Measurements from ENCODE around the gene PLAGL2. TPM values are rescaled to one million over a fixed set of nuclear protein-coding genes. Genes with fewer than 3 reads are reported as not detected.

Gene PLAGL2
- total and polyA plus RNA-seq, 3 experiments from 2014 or later = 4.4 to 121 (median 120) TPM

DNA sequence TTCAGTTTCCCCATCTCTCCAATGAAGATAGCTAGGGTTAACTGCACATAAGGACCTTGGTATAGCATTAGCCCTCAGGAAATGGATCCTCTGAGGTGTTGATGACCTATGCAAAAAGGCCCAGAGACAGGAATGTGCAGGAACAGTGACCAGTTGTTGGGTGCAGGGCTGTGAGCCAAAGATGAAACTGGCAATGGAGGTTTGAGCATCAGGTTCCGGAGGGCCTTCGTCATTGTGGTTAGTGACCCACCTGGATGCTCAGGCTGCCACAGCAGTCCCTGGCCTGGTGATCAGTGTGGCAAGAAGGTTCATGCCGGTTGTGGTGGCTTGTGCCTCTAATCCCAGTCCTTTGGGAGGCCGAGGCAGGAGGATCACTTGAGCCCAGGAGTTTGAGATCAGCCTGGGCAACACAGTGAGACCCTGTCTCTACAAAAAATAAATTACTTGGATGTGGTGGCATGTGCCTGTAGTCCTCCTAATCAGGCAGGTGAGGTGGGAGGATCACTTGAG, 54.3 kb downstream of the PLAGL2 start:
- ChIA-PET POLR2A (no interaction called here), CTCF (no interaction called here)
- Mint-ChIP-seq H3K4me3 (no peak overlapping the region), H3K27ac (no peak overlapping the region), H3K4me1 (no peaks in the 10 kb centered on the region), H3K9me3 (no peaks in the 10 kb centered on the region), H3K36me3 (peaks cover 0 to 76% (median 14%) of the 10 kb centered on the region in 3 donors), H3K27me3 (no peaks in the 10 kb centered on the region)
- Histone ChIP-seq H3K9me3 (ENCODE audit: low read length) (no peaks in the 10 kb centered on the region), H3K4me1 (ENCODE audit: insufficient read depth, low read length) (no peaks in the 10 kb centered on the region), H3K27me3 (ENCODE audit: insufficient read depth, low read length, poor library complexity, severe bottlenecking) (no peaks in the 10 kb centered on the region), H3K27ac (ENCODE audit: low read depth, low read length) (no peak overlapping the region), H3K36me3 (ENCODE audit: insufficient read depth, low read length) (peaks cover 36% of the 10 kb centered on the region), H3K4me3 (ENCODE audit: low read length) (no peak overlapping the region)
- no peak for DNase-seq

DNA sequence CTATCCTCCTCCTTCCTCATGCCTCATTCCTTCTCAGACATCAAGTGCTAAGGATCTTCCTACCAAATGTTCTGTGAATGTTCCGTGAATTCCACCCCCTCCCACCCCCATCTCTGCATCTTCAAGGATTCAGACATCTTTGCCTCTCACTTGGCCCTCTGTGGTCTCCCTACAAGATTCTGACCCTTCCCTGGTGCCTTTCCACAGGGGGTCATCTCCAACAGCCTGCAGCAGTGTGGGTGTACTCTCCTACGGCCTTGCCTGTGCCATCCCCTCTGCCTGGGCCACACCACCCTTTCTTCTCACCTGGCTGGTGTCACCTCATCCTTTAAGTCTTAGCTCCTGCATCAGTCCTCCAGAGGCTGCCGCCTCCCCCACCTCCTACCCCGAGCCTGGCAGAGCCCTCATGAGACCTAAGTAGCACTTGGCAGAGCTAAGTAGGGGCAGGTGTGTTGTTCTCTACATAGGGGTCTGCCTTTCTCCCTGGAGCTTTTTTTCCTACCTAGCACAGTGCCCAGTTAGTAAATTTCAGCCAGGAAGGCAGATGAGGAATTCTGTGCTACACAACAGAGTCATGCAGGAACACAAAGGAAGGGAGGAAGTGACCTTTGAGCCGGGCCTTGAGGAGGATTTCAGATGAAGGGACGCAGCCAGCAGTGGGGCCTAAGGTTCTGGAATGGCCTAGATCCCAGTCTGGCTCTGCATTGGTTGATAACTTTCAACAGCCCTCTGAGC, 55.0 kb downstream of the PLAGL2 start:
- peak in 1 of 5 donors; percentile 15 for DNase-seq
- Histone ChIP-seq H3K4me3 (ENCODE audit: low read length) (no peak overlapping the region), H3K27me3 (ENCODE audit: insufficient read depth, low read length, poor library complexity, severe bottlenecking) (no peaks in the 10 kb centered on the region), H3K9me3 (ENCODE audit: low read length) (no peaks in the 10 kb centered on the region), H3K36me3 (ENCODE audit: insufficient read depth, low read length) (peaks cover 30% of the 10 kb centered on the region), H3K4me1 (ENCODE audit: insufficient read depth, low read length) (no peaks in the 10 kb centered on the region), H3K27ac (ENCODE audit: low read depth, low read length) (no peak overlapping the region)
- peak overlapping the region in 3 of 8 donors; percentile 43 to 78 (median 51) for H3K27ac Mint-ChIP-seq
- peaks cover 0 to 74% (median 14%) of the 10 kb centered on the region in 3 donors for H3K36me3 Mint-ChIP-seq
- H3K27me3 Mint-ChIP-seq = no peaks in the 10 kb centered on the region
- ChIA-PET CTCF (no interaction called here), POLR2A (no interaction called here)
- H3K4me3 Mint-ChIP-seq = no peak overlapping the region
- no peaks in the 10 kb centered on the region for H3K9me3 Mint-ChIP-seq
- H3K4me1 Mint-ChIP-seq = no peaks in the 10 kb centered on the region

DNA sequence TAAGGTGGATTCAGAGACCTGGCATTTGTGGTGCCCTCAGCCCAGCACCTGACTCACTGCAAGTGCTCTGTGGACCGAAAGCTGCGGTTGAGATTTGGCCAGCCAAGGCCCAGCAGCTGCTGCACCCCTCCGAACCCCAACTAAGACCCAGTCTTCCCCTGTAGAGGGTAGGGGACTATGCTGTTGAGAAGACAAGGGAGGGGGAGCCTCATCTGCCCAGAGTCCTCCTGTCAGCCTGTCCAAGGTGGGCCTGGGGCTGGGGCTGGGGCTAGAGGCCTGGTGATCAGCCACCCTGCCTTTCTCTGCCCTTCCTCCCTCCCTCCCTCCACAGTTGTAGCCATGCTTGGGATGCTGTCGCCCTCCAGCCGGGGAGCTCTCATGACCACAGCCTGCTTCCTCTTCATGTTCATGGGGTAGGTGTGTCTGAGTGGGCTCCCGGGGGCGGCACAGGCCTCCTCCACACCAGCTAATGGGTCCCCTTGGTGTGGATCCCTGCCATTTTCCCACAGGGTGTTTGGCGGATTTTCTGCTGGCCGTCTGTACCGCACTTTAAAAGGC, 57.2 kb downstream of the PLAGL2 start:
- Mint-ChIP-seq H3K9me3 (no peaks in the 10 kb centered on the region), H3K27me3 (no peaks in the 10 kb centered on the region), H3K4me1 (no peaks in the 10 kb centered on the region), H3K27ac (peak overlapping the region in 2 of 8 donors; percentile 2 to 60), H3K36me3 (peaks cover 9 to 82% (median 21%) of the 10 kb centered on the region in 3 donors), H3K4me3 (no peak overlapping the region)
- no peak for DNase-seq
- H3K4me3 ChIP-seq (ENCODE audit: low read length) = no peak overlapping the region
- no peak overlapping the region for H3K27ac ChIP-seq (ENCODE audit: low read depth, low read length)
- H3K27me3 ChIP-seq (ENCODE audit: insufficient read depth, low read length, poor library complexity, severe bottlenecking) = no peaks in the 10 kb centered on the region
- POLR2A ChIA-PET = no interaction called here
- H3K4me1 ChIP-seq (ENCODE audit: insufficient read depth, low read length) = no peaks in the 10 kb centered on the region
- peaks cover 47% of the 10 kb centered on the region for H3K36me3 ChIP-seq (ENCODE audit: insufficient read depth, low read length)
- CTCF ChIA-PET = no interaction called here
- no peaks in the 10 kb centered on the region for H3K9me3 ChIP-seq (ENCODE audit: low read length)

DNA sequence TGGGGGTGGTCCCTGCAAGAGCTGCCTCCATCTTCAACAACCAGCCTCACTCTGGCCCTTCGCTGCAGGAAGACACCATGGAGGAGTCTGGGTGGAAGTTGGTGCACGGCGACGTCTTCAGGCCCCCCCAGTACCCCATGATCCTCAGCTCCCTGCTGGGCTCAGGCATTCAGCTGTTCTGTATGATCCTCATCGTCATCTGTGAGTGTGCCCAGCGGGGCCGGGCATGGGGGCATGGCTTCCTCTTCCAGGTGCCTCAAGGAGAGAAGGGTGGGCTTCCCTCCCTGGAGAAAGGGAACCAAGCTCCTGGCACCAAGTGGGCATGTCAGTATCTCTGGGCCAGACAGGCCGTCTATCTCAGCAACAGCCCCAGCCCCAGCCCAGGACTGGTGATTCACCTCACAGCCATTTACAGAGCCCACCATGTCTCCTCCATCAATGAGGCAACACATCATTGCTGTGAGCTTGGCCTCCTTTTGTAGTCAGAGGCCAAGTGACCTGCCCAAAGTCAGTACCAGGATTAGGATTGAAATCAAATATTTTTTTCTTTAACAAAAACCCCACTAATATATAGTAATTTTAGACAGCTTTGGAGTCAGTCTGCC, 57.9 kb downstream of the PLAGL2 start:
- POLR2A ChIA-PET = no interaction called here
- Histone ChIP-seq H3K4me3 (ENCODE audit: low read length) (no peak overlapping the region), H3K27me3 (ENCODE audit: insufficient read depth, low read length, poor library complexity, severe bottlenecking) (no peaks in the 10 kb centered on the region), H3K4me1 (ENCODE audit: insufficient read depth, low read length) (no peaks in the 10 kb centered on the region), H3K36me3 (ENCODE audit: insufficient read depth, low read length) (peaks cover 53% of the 10 kb centered on the region), H3K27ac (ENCODE audit: low read depth, low read length) (no peak overlapping the region), H3K9me3 (ENCODE audit: low read length) (no peaks in the 10 kb centered on the region)
- no peak for DNase-seq
- no peaks in the 10 kb centered on the region for H3K9me3 Mint-ChIP-seq
- CTCF ChIA-PET = no interaction called here
- H3K36me3 Mint-ChIP-seq = peaks cover 11 to 81% (median 22%) of the 10 kb centered on the region in 3 donors
- H3K27ac Mint-ChIP-seq = peak overlapping the region in 1 of 8 donors; percentile 12
- H3K27me3 Mint-ChIP-seq = no peaks in the 10 kb centered on the region
- no peaks in the 10 kb centered on the region for H3K4me1 Mint-ChIP-seq
- no peak overlapping the region for H3K4me3 Mint-ChIP-seq

DNA sequence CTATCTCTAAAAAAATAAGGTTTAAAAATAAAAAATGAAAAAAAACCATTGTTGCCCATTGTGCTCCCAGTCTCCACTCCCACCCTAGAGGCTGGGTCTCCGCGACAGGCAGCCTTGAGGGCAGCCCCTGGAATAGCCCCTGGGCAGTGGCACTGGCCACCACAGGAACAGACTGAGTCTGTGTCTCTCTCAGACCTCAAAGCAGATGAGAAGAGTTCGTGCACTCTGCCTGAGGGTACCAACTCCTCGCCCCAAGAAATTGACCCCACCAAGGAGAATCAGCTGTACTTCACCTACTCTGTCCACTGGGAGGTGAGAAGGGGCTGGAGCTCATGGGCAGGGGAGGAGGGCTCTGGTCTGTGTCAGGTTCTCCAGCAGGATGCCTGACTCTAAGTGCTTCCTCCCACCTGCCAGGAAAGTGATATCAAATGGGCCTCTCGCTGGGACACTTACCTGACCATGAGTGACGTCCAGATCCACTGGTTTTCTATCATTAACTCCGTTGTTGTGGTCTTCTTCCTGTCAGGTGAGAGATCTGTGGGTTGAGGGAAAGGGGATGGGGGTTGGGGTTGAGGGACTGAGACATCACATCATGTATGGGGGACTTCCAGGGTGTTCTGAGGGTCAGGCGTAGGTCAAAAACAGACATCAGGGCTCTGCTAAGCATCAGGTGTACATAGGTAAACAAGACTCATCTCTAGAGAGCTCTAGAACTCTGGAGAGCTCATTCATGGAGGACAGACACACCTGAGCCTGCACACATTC, 62.5 kb downstream of the PLAGL2 start:
- peak overlapping the region in 3 of 8 donors; percentile 14 to 83 (median 51) for H3K27ac Mint-ChIP-seq
- Histone ChIP-seq H3K9me3 (ENCODE audit: low read length) (no peaks in the 10 kb centered on the region), H3K4me1 (ENCODE audit: insufficient read depth, low read length) (no peaks in the 10 kb centered on the region), H3K36me3 (ENCODE audit: insufficient read depth, low read length) (peaks cover 66% of the 10 kb centered on the region), H3K4me3 (ENCODE audit: low read length) (no peak overlapping the region), H3K27me3 (ENCODE audit: insufficient read depth, low read length, poor library complexity, severe bottlenecking) (no peaks in the 10 kb centered on the region), H3K27ac (ENCODE audit: low read depth, low read length) (no peak overlapping the region)
- no peaks in the 10 kb centered on the region for H3K27me3 Mint-ChIP-seq
- no peaks in the 10 kb centered on the region for H3K4me1 Mint-ChIP-seq
- ChIA-PET CTCF (no interaction called here), POLR2A (no interaction called here)
- no peaks in the 10 kb centered on the region for H3K9me3 Mint-ChIP-seq
- DNase-seq = no peak
- H3K36me3 Mint-ChIP-seq = peaks cover 16 to 88% (median 35%) of the 10 kb centered on the region in 3 donors
- H3K4me3 Mint-ChIP-seq = no peak overlapping the region

DNA sequence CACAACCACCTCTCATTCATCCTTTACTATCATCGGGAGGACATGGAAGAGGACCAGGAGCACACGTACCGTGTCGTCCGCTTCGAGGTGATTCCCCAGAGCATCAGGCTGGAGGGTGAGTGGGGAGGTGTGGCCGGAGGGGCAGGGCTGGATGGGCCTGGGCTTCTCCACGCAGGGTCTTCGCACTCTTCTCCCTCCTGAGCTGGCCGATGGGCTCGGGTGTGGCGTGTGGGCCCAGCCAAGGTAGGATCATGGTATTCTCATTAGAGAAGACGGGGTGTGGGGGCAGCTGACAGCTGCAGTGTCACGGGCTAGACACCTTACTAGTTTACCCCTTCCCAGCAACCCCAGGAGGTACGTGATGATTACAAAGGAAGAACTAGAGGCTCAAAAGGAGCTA, 64.6 kb downstream of the PLAGL2 start:
- DNase-seq = no peak
- Mint-ChIP-seq H3K4me3 (no peak overlapping the region), H3K4me1 (peaks cover 0 to 5% (median 2%) of the 10 kb centered on the region in 3 donors), H3K27me3 (no peaks in the 10 kb centered on the region), H3K9me3 (no peaks in the 10 kb centered on the region), H3K36me3 (peaks cover 21 to 89% (median 44%) of the 10 kb centered on the region in 3 donors), H3K27ac (peak overlapping the region in 1 of 8 donors; percentile 83)
- peaks cover 74% of the 10 kb centered on the region for H3K36me3 ChIP-seq (ENCODE audit: insufficient read depth, low read length)
- CTCF ChIA-PET = no interaction called here
- H3K4me1 ChIP-seq (ENCODE audit: insufficient read depth, low read length) = no peaks in the 10 kb centered on the region
- no peaks in the 10 kb centered on the region for H3K9me3 ChIP-seq (ENCODE audit: low read length)
- H3K27me3 ChIP-seq (ENCODE audit: insufficient read depth, low read length, poor library complexity, severe bottlenecking) = no peaks in the 10 kb centered on the region
- H3K4me3 ChIP-seq (ENCODE audit: low read length) = no peak overlapping the region
- POLR2A ChIA-PET = no interaction called here
- no peak overlapping the region for H3K27ac ChIP-seq (ENCODE audit: low read depth, low read length)

Measured in CD8-positive, alpha-beta memory T cell (primary cell).